HCT116 (cell line): Measurements from ENCODE around the gene NHLRC4. TPM values are rescaled to one million over a fixed set of nuclear protein-coding genes. Genes with fewer than 3 reads are reported as not detected.

Source experiments
- ATAC-seq: fragments of 200-7000 bp; cut with Tn5 transposase; 2 replicates; pipeline ENCODE4 v1.9.1; 2020; ENCODE audit warnings: mild to moderate bottlenecking, moderate library complexity
- BruUV-seq: library from RNA; stranded (reverse); fragments of 400-500 nt; replicated peaks from 2 replicates; lab custom pipeline; 2021; lab: Mats Ljungman, UMichigan
- CTCF ChIA-PET: fragments of 300-600 bp; sonication (Branson Sonifier 250); formaldehyde crosslinking; loops from one replicate; lab custom pipeline; 2021; ENCODE audit warnings: antibody characterized with exemption; lab: Charles Lee
- POLR2A ChIA-PET: fragments of 300-600, 350-600 bp; sonication (Branson Sonifier 250); formaldehyde crosslinking; loops from one replicate; lab custom pipeline; 2021; ENCODE audit warnings: antibody characterized with exemption; lab: Charles Lee
- RAD21 ChIA-PET, 2 experiments: fragments of 300-600 bp; sonication (Branson Sonifier 250); formaldehyde crosslinking; loops; one replicate each; lab custom pipeline; 2023; ENCODE audit warnings: low total read pairs in 2 of 2; ENCODE audit not compliant: uncharacterized antibody in 2 of 2, unreplicated experiment in 2 of 2, low non-redundant PET in 1 of 2; lab: Charles Lee
- DNase-seq: peaks from one replicate; pipeline ENCODE4 v3.0.0-alpha.2; 2010; ENCODE audit warnings: low read depth, low spot score
- H2AFZ ChIP-seq: fragments of 200-600 bp; shearing (Covaris generic), sonication (generic); 2 replicates; pipeline ENCODE4 v1.6.1; 2017; ENCODE audit warnings: low read depth, mixed run types, mixed read lengths, antibody characterized with exemption, low read length; ENCODE audit not compliant: poor library complexity, severe bottlenecking
- H3K27ac ChIP-seq: 2 replicates; pipeline ENCODE4 v1.5.1; 2012; ENCODE audit warnings: low read depth, low read length
- H3K27me3 ChIP-seq: fragments of 200-600 bp; sonication (generic); 2 replicates; pipeline ENCODE4 v1.6.1; 2016; ENCODE audit warnings: mixed run types, low read length, mixed read lengths; ENCODE audit not compliant: insufficient read depth
- H3K36me3 ChIP-seq, 2 experiments: fragments of 200-500 bp in 1 of 2; fragments of 200-600 bp in 1 of 2; sonication (Bioruptor generic) in 1 of 2; sonication (generic) in 1 of 2; 2 replicates each; pipeline versions ENCODE4 v1.5.1 to v1.6.1; 2014 to 2016; ENCODE audit warnings: low read length in 2 of 2, inconsistent platforms in 1 of 2, mixed read lengths in 1 of 2, mixed run types in 1 of 2; ENCODE audit not compliant: insufficient read depth in 2 of 2, control insufficient read depth in 1 of 2
- H3K4me1 ChIP-seq, 2 experiments: fragments of 200-600 bp in 1 of 2; sonication (generic) in 1 of 2; 2 replicates each; pipeline versions ENCODE4 v1.5.1 to v1.6.1; 2012 to 2017; ENCODE audit warnings: low read length in 2 of 2, inconsistent platforms in 1 of 2, mild to moderate bottlenecking in 1 of 2, mixed read lengths in 1 of 2, mixed run types in 1 of 2, moderate library complexity in 1 of 2; ENCODE audit not compliant: insufficient read depth in 2 of 2, control insufficient read depth in 1 of 2
- H3K4me2 ChIP-seq: fragments of 200-600 bp; sonication (generic); 2 replicates; pipeline ENCODE4 v1.6.1; 2017; ENCODE audit warnings: mixed run types, low read length, mixed read lengths
- H3K4me3 ChIP-seq, 2 experiments: fragments of 200-600 bp in 1 of 2; sonication (generic) in 1 of 2; replicated peaks in 1 of 2; 2 replicates each; pipeline ENCODE4 v1.5.1; 2011 to 2016; ENCODE audit warnings: low read length in 2 of 2, control low read depth in 1 of 2, low read depth in 1 of 2, mild to moderate bottlenecking in 1 of 2, mixed read lengths in 1 of 2, mixed run types in 1 of 2
- H3K79me2 ChIP-seq: fragments of 200-600 bp; sonication (generic); 2 replicates; pipeline ENCODE4 v1.6.1; 2017; ENCODE audit warnings: mild to moderate bottlenecking, mixed run types, low read length, moderate library complexity, mixed read lengths; ENCODE audit not compliant: insufficient read depth
- H3K9ac ChIP-seq: fragments of 200-600 bp; sonication (generic); 2 replicates; pipeline ENCODE4 v1.6.1; 2016; ENCODE audit warnings: low read length, mixed read lengths
- H3K9me2 ChIP-seq: fragments of 200-600 bp; sonication (generic), shearing (Covaris generic); 2 replicates; pipeline ENCODE4 v1.6.1; 2017; ENCODE audit warnings: mixed run types, mild to moderate bottlenecking, moderate library complexity; ENCODE audit not compliant: insufficient read depth
- H3K9me3 ChIP-seq, 2 experiments: fragments of 200-500 bp in 1 of 2; fragments of 200-600 bp in 1 of 2; sonication (Bioruptor generic) in 1 of 2; sonication (generic) in 1 of 2; 2 replicates each; pipeline ENCODE4 v1.6.1; 2014 to 2017; ENCODE audit warnings: low read length in 2 of 2, mixed read lengths in 2 of 2, inconsistent platforms in 1 of 2, low read depth in 1 of 2, mild to moderate bottlenecking in 1 of 2, mixed run types in 1 of 2, moderate library complexity in 1 of 2; ENCODE audit not compliant: control insufficient read depth in 1 of 2, insufficient read depth in 1 of 2
- H4K20me1 ChIP-seq: fragments of 200-600 bp; sonication (generic), shearing (Covaris generic); 2 replicates; pipeline ENCODE4 v1.6.1; 2017; ENCODE audit warnings: mixed run types, mild to moderate bottlenecking, moderate library complexity; ENCODE audit not compliant: insufficient read depth
- ATF3 ChIP-seq: IDR thresholded peaks from 2 replicates; pipeline ENCODE4 v1.6.1; 2012
- CBX3 ChIP-seq: IDR thresholded peaks from 2 replicates; pipeline ENCODE4 v1.6.1; 2012; ENCODE audit warnings: low read depth
- CEBPB ChIP-seq: IDR thresholded peaks from 2 replicates; pipeline ENCODE4 v1.6.1; 2012; ENCODE audit warnings: low read depth
- EGR1 ChIP-seq: IDR thresholded peaks from 2 replicates; pipeline ENCODE4 v1.6.1; 2012; ENCODE audit warnings: low read depth
- ELF1 ChIP-seq: IDR thresholded peaks from 2 replicates; pipeline ENCODE4 v1.6.1; 2012; ENCODE audit warnings: low read depth, borderline replicate concordance
- EZH2 ChIP-seq: fragments of 200-600 bp; sonication (generic); IDR thresholded peaks from 2 replicates; pipeline ENCODE4 v1.6.1; 2017; ENCODE audit warnings: antibody characterized with exemption, mixed run types
- FOSL1 ChIP-seq: IDR thresholded peaks from 2 replicates; pipeline ENCODE4 v1.6.1; 2012; ENCODE audit warnings: low read depth
- JUND ChIP-seq: IDR thresholded peaks from 2 replicates; pipeline ENCODE4 v1.6.1; 2012
- POLR2A ChIP-seq: IDR thresholded peaks from 2 replicates; pipeline ENCODE4 v1.7.0; 2011; ENCODE audit warnings: borderline replicate concordance; ENCODE audit not compliant: insufficient read depth, insufficient read length; ENCODE audit errors: extremely low read depth
- POLR2AphosphoS5 ChIP-seq: IDR thresholded peaks from 2 replicates; pipeline ENCODE4 v1.6.1; 2011; ENCODE audit warnings: mild to moderate bottlenecking, low read depth, low read length, moderate library complexity
- RAD21 ChIP-seq: IDR thresholded peaks from 2 replicates; pipeline ENCODE4 v1.6.1; 2012; ENCODE audit warnings: low read depth, mild to moderate bottlenecking
- REST ChIP-seq: IDR thresholded peaks from 2 replicates; pipeline ENCODE4 v1.6.1; 2012; ENCODE audit warnings: low read depth
- SIN3A ChIP-seq: IDR thresholded peaks from 2 replicates; pipeline ENCODE4 v1.6.1; 2012; ENCODE audit warnings: low read depth
- ZNF274 ChIP-seq: fragments of 200-500 bp; sonication (Bioruptor generic); IDR thresholded peaks from 2 replicates; pipeline ENCODE4 v1.6.1; 2014; ENCODE audit warnings: mild to moderate bottlenecking, low read depth, low read length, inconsistent platforms
- intact Hi-C: fragments of 100-400 bp; cut with micrococcal nuclease; formaldehyde crosslinking; loops from 2 replicates; pipeline ENCODE4 v1.10.0; 2022
- total RNA-seq: library from RNA; stranded (reverse); gene quantifications from one replicate; pipeline ENCODE4 v1.2.1, GENCODE V29; 2021; ENCODE audit not compliant: unreplicated experiment
- TF ChIP-seq, protein P1 (sequence below), 3 experiments: fragments of 200-600 bp in 1 of 3; sonication (generic) in 1 of 3; IDR thresholded peaks in 2 of 3; conservative IDR thresholded peaks in 1 of 3; 2 replicates each; pipeline ENCODE4 v1.5.1; 2012 to 2017; ENCODE audit warnings: low read depth in 2 of 3, low read length in 2 of 3, antibody characterized with exemption in 1 of 3, borderline replicate concordance in 1 of 3, control low read depth in 1 of 3, mild to moderate bottlenecking in 1 of 3, mixed read lengths in 1 of 3, mixed run types in 1 of 3, moderate library complexity in 1 of 3; ENCODE audit not compliant: insufficient read depth in 1 of 3

The NHLRC4 gene
- total RNA-seq, 1 experiment from 2014 or later: 0.22 TPM

DNA sequence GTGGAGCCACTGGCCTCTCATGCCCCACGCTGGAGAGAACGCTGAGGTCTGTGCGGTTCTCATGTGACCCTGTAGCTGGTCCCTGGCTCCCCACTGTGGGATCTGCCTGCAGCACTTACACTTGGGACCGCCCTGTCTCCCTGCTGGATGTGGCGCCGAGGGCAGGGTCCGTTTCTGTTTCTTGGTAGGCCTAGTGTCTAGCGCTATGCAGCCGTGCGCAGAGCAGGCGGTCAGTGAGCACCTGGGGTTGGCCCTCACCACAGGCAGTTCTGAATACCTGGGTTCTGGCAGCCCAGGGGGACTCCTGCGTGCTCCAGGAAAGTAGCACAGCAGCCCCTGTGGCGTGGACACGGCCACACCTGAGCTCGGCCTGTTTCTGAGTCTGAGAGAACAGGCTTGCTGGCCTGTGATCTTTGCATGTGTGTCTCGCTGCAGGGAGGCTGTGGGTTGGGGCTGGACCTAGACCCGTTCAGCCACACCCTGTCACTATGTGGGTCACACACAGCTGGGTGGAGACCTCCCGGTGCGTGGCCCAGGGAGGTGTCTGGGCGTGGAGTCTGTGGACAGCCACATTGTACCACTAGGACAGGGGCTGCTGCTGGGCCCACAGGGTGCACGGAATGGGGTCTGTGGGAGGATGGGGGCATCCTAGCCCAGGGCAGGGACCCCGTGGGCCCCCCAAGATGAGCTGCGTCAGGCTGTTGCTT lies 36.5 kb upstream of the NHLRC4 start:
- no peak overlapping the region for H3K9ac ChIP-seq
- ChIA-PET CTCF (no interaction called here), POLR2A (no interaction called here), RAD21 (no interaction called here)
- intact Hi-C loops: no loop called here
- DNase-seq (no peak), ATAC-seq (no peak)
- H4K20me1 ChIP-seq: no peaks in the 10 kb centered on the region
- no peaks in the 10 kb centered on the region for H3K9me2 ChIP-seq
- no peaks in the 10 kb centered on the region for H3K27me3 ChIP-seq
- no peak overlapping the region for H3K4me3 ChIP-seq
- H3K79me2 ChIP-seq: peaks cover 77% of the 10 kb centered on the region
- BruUV-seq: no TSS peak
- no peak overlapping the region for H2AFZ ChIP-seq
- H3K9me3 ChIP-seq: no peaks in the 10 kb centered on the region
- no peak overlapping the region for H3K4me2 ChIP-seq
- H3K36me3 ChIP-seq: peaks cover 0 to 6% of the 10 kb centered on the region in 2 experiments; a peak in 1 of 4 replicates
- no peak overlapping the region; the same call in 1 of the 2 replicates for H3K27ac ChIP-seq
- peaks cover 18 to 44% of the 10 kb centered on the region in 2 experiments for H3K4me1 ChIP-seq
- TF ChIP-seq ZNF274 (no peak), FOSL1 (no peak), ELF1 (no peak), EGR1 (no peak), POLR2AphosphoS5 (no peak), CBX3 (no peak), POLR2A (no peak), JUND (no peak)

DNA sequence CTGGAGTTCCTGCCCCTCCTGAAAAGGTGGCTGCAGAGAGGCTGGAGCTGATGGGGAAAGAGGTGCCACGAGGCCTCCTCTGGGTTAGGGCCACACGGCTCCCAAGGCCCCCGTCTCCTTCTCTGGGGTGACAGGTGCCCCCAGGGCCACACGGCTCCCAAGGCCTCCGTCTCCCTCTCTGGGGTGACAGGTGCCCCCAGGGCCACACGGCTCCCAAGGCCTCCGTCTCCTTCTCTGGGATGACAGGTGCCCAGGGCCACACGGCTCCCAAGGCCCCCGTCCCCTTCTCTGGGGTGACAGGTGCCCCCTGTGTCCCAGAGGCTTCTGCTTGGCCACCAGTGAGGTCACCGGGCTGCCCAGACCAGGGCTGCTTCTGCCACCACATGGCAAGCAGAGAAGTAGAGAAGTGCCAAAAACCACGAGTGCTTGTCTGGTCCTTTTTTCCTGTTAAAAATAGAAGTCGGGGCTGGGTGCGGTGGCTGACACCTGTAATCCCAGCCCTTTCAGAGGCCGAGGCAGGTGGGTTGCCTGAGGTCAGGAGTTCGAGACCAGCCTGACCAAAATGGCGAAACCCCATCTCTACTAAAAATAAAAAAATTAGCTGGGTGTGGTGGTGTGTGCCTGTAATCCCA lies 35.2 kb upstream of the NHLRC4 start:
- intact Hi-C loops: no loop called here
- ChIA-PET RAD21 (no interaction called here), CTCF (no interaction called here), POLR2A (no interaction called here)
- no peaks in the 10 kb centered on the region for H3K9me2 ChIP-seq
- H3K9ac ChIP-seq: no peak overlapping the region
- H3K79me2 ChIP-seq: peaks cover 80% of the 10 kb centered on the region
- peaks cover 16 to 44% of the 10 kb centered on the region in 2 experiments for H3K4me1 ChIP-seq
- H3K27me3 ChIP-seq: no peaks in the 10 kb centered on the region
- H3K27ac ChIP-seq: no peak overlapping the region
- no peak overlapping the region for H3K4me3 ChIP-seq
- no peak overlapping the region for H3K4me2 ChIP-seq
- BruUV-seq: no TSS peak
- ATAC-seq: no peak
- H4K20me1 ChIP-seq: no peaks in the 10 kb centered on the region
- DNase-seq: no peak
- H2AFZ ChIP-seq: no peak overlapping the region
- no peaks in the 10 kb centered on the region for H3K9me3 ChIP-seq
- H3K36me3 ChIP-seq: peaks cover 0 to 6% of the 10 kb centered on the region in 2 experiments; a peak in 1 of 4 replicates
- TF ChIP-seq, protein P1, sequence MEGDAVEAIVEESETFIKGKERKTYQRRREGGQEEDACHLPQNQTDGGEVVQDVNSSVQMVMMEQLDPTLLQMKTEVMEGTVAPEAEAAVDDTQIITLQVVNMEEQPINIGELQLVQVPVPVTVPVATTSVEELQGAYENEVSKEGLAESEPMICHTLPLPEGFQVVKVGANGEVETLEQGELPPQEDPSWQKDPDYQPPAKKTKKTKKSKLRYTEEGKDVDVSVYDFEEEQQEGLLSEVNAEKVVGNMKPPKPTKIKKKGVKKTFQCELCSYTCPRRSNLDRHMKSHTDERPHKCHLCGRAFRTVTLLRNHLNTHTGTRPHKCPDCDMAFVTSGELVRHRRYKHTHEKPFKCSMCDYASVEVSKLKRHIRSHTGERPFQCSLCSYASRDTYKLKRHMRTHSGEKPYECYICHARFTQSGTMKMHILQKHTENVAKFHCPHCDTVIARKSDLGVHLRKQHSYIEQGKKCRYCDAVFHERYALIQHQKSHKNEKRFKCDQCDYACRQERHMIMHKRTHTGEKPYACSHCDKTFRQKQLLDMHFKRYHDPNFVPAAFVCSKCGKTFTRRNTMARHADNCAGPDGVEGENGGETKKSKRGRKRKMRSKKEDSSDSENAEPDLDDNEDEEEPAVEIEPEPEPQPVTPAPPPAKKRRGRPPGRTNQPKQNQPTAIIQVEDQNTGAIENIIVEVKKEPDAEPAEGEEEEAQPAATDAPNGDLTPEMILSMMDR (IDR thresholded peaks at IDR 0.05 in 2 of 3, conservative IDR thresholded peaks at IDR 0.05 in 1 of 3; ENCODE audit: borderline replicate concordance in 1 of 3, insufficient read depth in 1 of 3, low read depth in 2 of 3, low read length in 2 of 3): no peak
- TF ChIP-seq POLR2AphosphoS5 (no peak), RAD21 (no peak), SIN3A (no peak), REST (no peak), CEBPB (no peak), ATF3 (no peak), EGR1 (no peak), EZH2 (no peak)
